Sigmoid colon (tissue), 7 donors: ENCODE data around the gene SNX15. TPM values are rescaled to one million over a fixed set of nuclear protein-coding genes. Genes with fewer than 3 reads are reported as not detected.
A peak's percentile ranks its signal among the peaks of the same experiment; 100 is the strongest.

ENCODE experiments used
- DNase-seq: peaks from one replicate; pipeline ENCODE4 v3.0.0-alpha.2; 2019
- H3K27ac ChIP-seq, 4 donors: fragments of 200-600 bp; sonication (generic); one replicate each; pipeline ENCODE4 v1.5.1; 2016 to 2019; ENCODE audit warnings: mild to moderate bottlenecking in 1 of 4
- H3K27me3 ChIP-seq, 3 donors: fragments of 200-600 bp; sonication (generic); one replicate each; pipeline ENCODE4 v1.5.1; 2019; ENCODE audit warnings: mild to moderate bottlenecking in 1 of 3
- H3K36me3 ChIP-seq, 4 donors: fragments of 200-600 bp; sonication (generic); one replicate each; pipeline ENCODE4 v1.5.1; 2016 to 2019
- H3K4me1 ChIP-seq, 4 donors: fragments of 200-600 bp; sonication (generic); one replicate each; pipeline ENCODE4 v1.5.1; 2017 to 2019
- H3K4me3 ChIP-seq, 4 donors: fragments of 200-600 bp; sonication (generic); one replicate each; pipeline ENCODE4 v1.5.1; 2017 to 2019; ENCODE audit warnings: mild to moderate bottlenecking in 2 of 4, moderate library complexity in 1 of 4
- H3K9me3 ChIP-seq, 4 donors: fragments of 200-600 bp in 3 of 4; sonication (generic) in 3 of 4; one replicate each; pipeline versions ENCODE4 v1.5.1 to v1.6.1; 2013 to 2019
- EP300 ChIP-seq, 4 donors: sonication (generic); formaldehyde crosslinking; IDR thresholded peaks; one replicate each; pipeline ENCODE4 v1.6.1; 2017; ENCODE audit warnings: antibody characterized with exemption in 4 of 4
- POLR2A ChIP-seq, 2 donors: fragments of 450-650 bp; IDR thresholded peaks; one replicate each; pipeline ENCODE4 v1.6.1; 2016; ENCODE audit warnings: antibody characterized with exemption in 2 of 2, mild to moderate bottlenecking in 2 of 2, moderate library complexity in 2 of 2
- POLR2AphosphoS5 ChIP-seq, 4 donors: sonication (generic); formaldehyde crosslinking; IDR thresholded peaks; one replicate each; pipeline ENCODE4 v1.6.1; 2017; ENCODE audit warnings: antibody characterized with exemption in 4 of 4
- WGBS, 2 donors: extraction: QIAGEN DNeasy Blood & Tissue Kit; methylation state at CpG; one replicate each; pipeline ENCODE4 v1.1.7; 2013; 5-methylcytosine and 5-hydroxymethylcytosine counted together
- intact Hi-C: fragments of 100-400 bp; cut with DNase I; formaldehyde crosslinking; loops from one replicate; pipeline ENCODE4 v1.15.1; 2023
- polyA plus RNA-seq, 3 donors: library from polyadenylated mRNA; stranded (reverse); fragments of 200-250 nt; gene quantifications; one replicate each; pipeline ENCODE4 v1.2.3, GENCODE V29; 2013
- small RNA-seq, 3 donors: library from RNA; depleted of rRNA; stranded (forward); fragments of <200 nt; gene quantifications; one replicate each; pipeline ENCODE3, GENCODE V24; 2016
- total RNA-seq, 4 donors: library from RNA; depleted of rRNA; stranded (reverse); fragments of >200 nt; gene quantifications; one replicate each; pipeline ENCODE4 v1.1.0, GENCODE V29; 2016
- TF ChIP-seq, protein P1 (sequence below), 4 experiments: fragments of 450-650 bp in 3 of 4; fragments of 200-600 bp in 1 of 4; IDR thresholded peaks; one replicate each; pipeline ENCODE4 v1.5.1; 2016 to 2019; ENCODE audit warnings: antibody characterized with exemption in 4 of 4, mild to moderate bottlenecking in 3 of 4, moderate library complexity in 2 of 4
- donor health status: healthy with polysubstance abuse.
- donor health status: Bipolar disorder and iron deficiency.
- donor health status: healthy.

The SNX15 gene
- total and polyA plus RNA-seq, 7 donors: 20.1 to 36.6 (median 27.6) TPM

DNA sequence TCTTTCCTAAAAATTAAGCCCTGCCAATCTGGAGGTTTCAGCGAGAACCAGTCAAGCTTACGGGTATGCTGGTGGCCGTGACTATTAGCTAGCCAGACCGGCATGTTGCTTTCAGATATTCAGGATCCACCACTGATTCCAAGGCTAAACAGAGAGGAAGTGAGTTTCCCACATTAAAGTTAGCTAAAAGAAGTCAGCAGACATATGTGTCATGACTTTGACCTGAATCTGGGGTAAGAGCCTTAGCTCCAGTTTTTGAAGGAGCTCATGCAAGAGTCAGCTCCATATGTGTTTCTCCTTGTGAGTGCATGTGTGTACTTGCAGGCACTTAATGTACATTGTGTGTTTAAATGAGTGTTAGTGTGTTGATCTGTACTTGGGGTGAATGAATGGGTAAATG is 58.2 kb downstream of the SNX15 start:
- no peak overlapping the region for H3K27ac ChIP-seq
- peaks cover 0 to 23% (median 20%) of the 10 kb centered on the region in 4 donors for H3K4me1 ChIP-seq
- H3K4me3 ChIP-seq: no peak overlapping the region
- H3K27me3 ChIP-seq: no peaks in the 10 kb centered on the region
- H3K9me3 ChIP-seq: no peaks in the 10 kb centered on the region
- peaks cover 17 to 50% (median 30%) of the 10 kb centered on the region in 4 donors for H3K36me3 ChIP-seq
- DNase-seq: no peak
- TF ChIP-seq EP300 (IDR thresholded peaks at IDR 0.05) (no peak), POLR2AphosphoS5 (IDR thresholded peaks at IDR 0.05) (no peak), POLR2A (IDR thresholded peaks at IDR 0.05) (no peak)
- TF ChIP-seq, protein P1, sequence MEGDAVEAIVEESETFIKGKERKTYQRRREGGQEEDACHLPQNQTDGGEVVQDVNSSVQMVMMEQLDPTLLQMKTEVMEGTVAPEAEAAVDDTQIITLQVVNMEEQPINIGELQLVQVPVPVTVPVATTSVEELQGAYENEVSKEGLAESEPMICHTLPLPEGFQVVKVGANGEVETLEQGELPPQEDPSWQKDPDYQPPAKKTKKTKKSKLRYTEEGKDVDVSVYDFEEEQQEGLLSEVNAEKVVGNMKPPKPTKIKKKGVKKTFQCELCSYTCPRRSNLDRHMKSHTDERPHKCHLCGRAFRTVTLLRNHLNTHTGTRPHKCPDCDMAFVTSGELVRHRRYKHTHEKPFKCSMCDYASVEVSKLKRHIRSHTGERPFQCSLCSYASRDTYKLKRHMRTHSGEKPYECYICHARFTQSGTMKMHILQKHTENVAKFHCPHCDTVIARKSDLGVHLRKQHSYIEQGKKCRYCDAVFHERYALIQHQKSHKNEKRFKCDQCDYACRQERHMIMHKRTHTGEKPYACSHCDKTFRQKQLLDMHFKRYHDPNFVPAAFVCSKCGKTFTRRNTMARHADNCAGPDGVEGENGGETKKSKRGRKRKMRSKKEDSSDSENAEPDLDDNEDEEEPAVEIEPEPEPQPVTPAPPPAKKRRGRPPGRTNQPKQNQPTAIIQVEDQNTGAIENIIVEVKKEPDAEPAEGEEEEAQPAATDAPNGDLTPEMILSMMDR (IDR thresholded peaks at IDR 0.05): no peak
- intact Hi-C loops: loop anchor here (2.0 kb wide), 1 partner anchor 73 kb away; no protein-coding TSS in a partner anchor
- WGBS, 2 donors: 93 to 94% methylated on average over 4 of the region's 4 CpGs

DNA sequence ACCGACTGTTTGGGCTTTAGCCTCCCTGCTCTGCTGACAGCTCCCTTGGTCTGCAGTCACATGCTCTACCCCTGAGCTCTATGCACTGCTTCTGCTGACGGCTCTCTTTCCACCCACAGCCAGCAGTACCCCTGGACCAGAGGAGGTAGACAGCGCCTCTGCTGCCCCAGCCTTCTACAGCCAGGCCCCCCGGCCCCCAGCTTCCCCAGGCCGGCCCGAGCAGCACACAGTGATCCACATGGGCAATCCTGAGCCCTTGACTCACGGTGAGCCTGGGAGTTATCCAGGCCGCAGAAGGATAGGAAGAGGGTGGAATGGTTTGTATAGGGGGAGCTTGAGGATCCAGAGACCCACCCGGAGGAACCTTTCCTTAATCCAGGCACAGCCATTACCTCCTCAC is 59.6 kb downstream of the SNX15 start:
- intact Hi-C loops: no loop called here

DNA sequence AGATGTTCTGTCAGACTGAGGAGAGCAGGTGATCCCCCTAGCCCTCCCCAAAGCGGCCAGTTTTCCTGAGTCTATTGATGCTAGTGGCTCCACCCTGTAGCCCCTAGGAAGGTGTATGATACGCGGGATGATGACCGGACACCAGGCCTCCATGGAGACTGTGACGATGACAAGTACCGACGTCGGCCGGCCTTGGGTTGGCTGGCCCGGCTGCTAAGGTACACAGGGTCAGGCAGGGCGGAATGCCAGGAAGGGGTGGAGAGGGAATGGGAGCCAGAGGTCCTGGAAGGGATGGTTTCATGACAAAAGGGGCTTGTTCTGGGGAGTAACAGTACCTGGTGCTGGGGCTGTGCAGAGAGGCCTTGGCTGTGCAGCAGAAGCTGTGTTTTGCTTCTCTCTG is 60.0 kb downstream of the SNX15 start:
- Histone ChIP-seq H3K36me3 (peaks cover 17 to 50% (median 30%) of the 10 kb centered on the region in 4 donors), H3K27ac (no peak overlapping the region), H3K9me3 (no peaks in the 10 kb centered on the region), H3K4me3 (no peak overlapping the region), H3K27me3 (no peaks in the 10 kb centered on the region), H3K4me1 (peaks cover 0 to 23% (median 20%) of the 10 kb centered on the region in 4 donors)
- WGBS, 2 donors: 95 to 96% methylated on average over 11 of the region's 11 CpGs
- intact Hi-C loops: no loop called here
- TF ChIP-seq EP300 (IDR thresholded peaks at IDR 0.05): no peak
- no peak for TF ChIP-seq POLR2A (IDR thresholded peaks at IDR 0.05)
- TF ChIP-seq POLR2AphosphoS5 (IDR thresholded peaks at IDR 0.05): no peak
- TF ChIP-seq, protein P1 (IDR thresholded peaks at IDR 0.05): no peak
- peak; percentile 65 for DNase-seq

More for the DNA sequence above, 59.6 kb downstream of the SNX15 start:
- TF ChIP-seq POLR2AphosphoS5 (IDR thresholded peaks at IDR 0.05) (no peak), EP300 (IDR thresholded peaks at IDR 0.05) (no peak)
- 92 to 96% methylated on average over 9 of the region's 9 CpGs for WGBS, 2 donors
- no peaks in the 10 kb centered on the region for H3K9me3 ChIP-seq
- peaks cover 0 to 23% (median 20%) of the 10 kb centered on the region in 4 donors for H3K4me1 ChIP-seq
- no peak overlapping the region for H3K4me3 ChIP-seq
- H3K27ac ChIP-seq: no peak overlapping the region
- peaks cover 17 to 50% (median 30%) of the 10 kb centered on the region in 4 donors for H3K36me3 ChIP-seq
- no peaks in the 10 kb centered on the region for H3K27me3 ChIP-seq
- DNase-seq: no peak

DNA sequence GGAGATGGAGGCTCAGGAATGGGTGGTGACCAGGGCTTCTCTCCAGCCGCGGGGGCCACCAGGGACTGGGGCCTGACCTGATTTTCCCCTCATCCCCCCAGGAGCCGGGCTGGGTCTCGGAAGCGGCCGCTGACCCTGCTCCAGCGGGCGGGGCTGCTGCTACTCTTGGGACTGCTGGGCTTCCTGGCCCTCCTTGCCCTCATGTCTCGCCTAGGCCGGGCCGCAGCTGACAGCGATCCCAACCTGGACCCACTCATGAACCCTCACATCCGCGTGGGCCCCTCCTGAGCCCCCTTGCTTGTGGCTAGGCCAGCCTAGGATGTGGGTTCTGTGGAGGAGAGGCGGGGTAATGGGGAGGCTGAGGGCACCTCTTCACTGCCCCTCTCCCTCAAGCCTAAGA is 60.6 kb downstream of the SNX15 start:
- H3K36me3 ChIP-seq: peaks cover 17 to 50% (median 30%) of the 10 kb centered on the region in 4 donors
- TF ChIP-seq EP300 (IDR thresholded peaks at IDR 0.05): no peak
- TF ChIP-seq POLR2A (IDR thresholded peaks at IDR 0.05): no peak
- TF ChIP-seq, protein P1 (IDR thresholded peaks at IDR 0.05): no peak
- TF ChIP-seq POLR2AphosphoS5 (IDR thresholded peaks at IDR 0.05): no peak
- peaks cover 0 to 23% (median 20%) of the 10 kb centered on the region in 4 donors for H3K4me1 ChIP-seq
- WGBS, 2 donors: 96% methylated on average over 15 of the region's 15 CpGs
- H3K27ac ChIP-seq: no peak overlapping the region
- intact Hi-C loops: no loop called here
- H3K9me3 ChIP-seq: no peaks in the 10 kb centered on the region
- H3K4me3 ChIP-seq: no peak overlapping the region
- H3K27me3 ChIP-seq: no peaks in the 10 kb centered on the region
- DNase-seq: no peak

DNA sequence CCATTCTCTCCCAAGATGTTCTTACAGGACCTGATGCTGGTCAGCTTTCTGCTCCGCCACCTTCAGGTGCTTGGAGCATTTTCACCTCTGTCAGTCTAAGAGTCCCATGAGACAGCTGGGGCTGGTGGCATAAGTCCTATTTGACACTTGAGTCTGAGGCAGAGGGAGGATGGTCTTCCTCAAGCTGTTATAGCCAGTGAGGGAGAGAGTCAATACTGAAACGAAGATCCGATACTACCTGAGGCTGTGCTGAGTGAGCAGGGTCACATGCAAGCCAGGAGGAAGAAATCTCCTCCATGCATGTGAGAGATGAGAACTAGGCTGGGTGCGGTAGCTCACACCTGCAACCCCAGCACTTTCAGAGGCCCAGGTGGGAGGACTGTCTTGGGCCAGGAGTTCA is 62.4 kb downstream of the SNX15 start:
- TF ChIP-seq EP300 (IDR thresholded peaks at IDR 0.05) (no peak), POLR2A (IDR thresholded peaks at IDR 0.05) (no peak)
- TF ChIP-seq, protein P1 (IDR thresholded peaks at IDR 0.05): no peak
- Histone ChIP-seq H3K4me3 (no peak overlapping the region), H3K27me3 (no peaks in the 10 kb centered on the region), H3K36me3 (peaks cover 17 to 50% (median 30%) of the 10 kb centered on the region in 4 donors), H3K27ac (no peak overlapping the region), H3K9me3 (no peaks in the 10 kb centered on the region), H3K4me1 (peaks cover 0 to 12% (median 11%) of the 10 kb centered on the region in 4 donors)
- 92% methylated on average over 4 of the region's 4 CpGs for WGBS, 2 donors
- intact Hi-C loops: no loop called here
- DNase-seq: no peak

Small RNA genes within 50 kb of the gene (small RNA-seq; reads per million reads assigned to genes)
- 0 to 0.11 (median 0) reads per million in 3 donors for gene MIR6879
- gene SNX15: 0 to 0.11 (median 0) reads per million in 3 donors

Other genes starting within 250 kb of the SNX15 start
- gene SF1, start 248.9 kb upstream of the SNX15 start, total RNA-seq: 100 to 1,000 TPM; 185 to 381 (median 294) TPM
- gene SF1, start 248.9 kb upstream of the SNX15 start, polyA plus RNA-seq: 100 to 1,000 TPM in 1 of 3 donors, 10 to 100 TPM in 2; 36.5 to 126 (median 43.2) TPM
- 10 to 100 TPM; 11.5 to 23.5 (median 16.6) TPM for gene MAP4K2, start 224.2 kb upstream of the SNX15 start, total RNA-seq
- gene MAP4K2, start 224.2 kb upstream of the SNX15 start, polyA plus RNA-seq: 10 to 100 TPM in 2 of 3 donors, 1 to 10 TPM in 1; 9.0 to 19.8 (median 11.1) TPM
- gene MEN1, start 216.9 kb upstream of the SNX15 start, total RNA-seq: 10 to 100 TPM in 1 of 4 donors, 1 to 10 TPM in 3; 6.8 to 12.7 (median 8.8) TPM
- 10 to 100 TPM in 2 of 3 donors, 1 to 10 TPM in 1; 9.0 to 26.1 (median 10.9) TPM for gene MEN1, start 216.9 kb upstream of the SNX15 start, polyA plus RNA-seq
- under 1 TPM in 3 of 4 donors, not detected in 1; 0.16 to 0.83 (median 0.36) TPM for gene CDC42BPG, start 182.8 kb upstream of the SNX15 start, total RNA-seq
- gene CDC42BPG, start 182.8 kb upstream of the SNX15 start, polyA plus RNA-seq: 10 to 100 TPM; 19.8 to 39.8 (median 20.8) TPM
- 10 to 100 TPM; 38.5 to 73.1 (median 44.1) TPM for gene EHD1, start 148.8 kb upstream of the SNX15 start, total RNA-seq
- 10 to 100 TPM; 27.0 to 54.0 (median 29.4) TPM for gene EHD1, start 148.8 kb upstream of the SNX15 start, polyA plus RNA-seq
- gene ATG2A, start 110.2 kb upstream of the SNX15 start, total RNA-seq: 10 to 100 TPM; 12.1 to 22.7 (median 14.4) TPM
- gene ATG2A, start 110.2 kb upstream of the SNX15 start, polyA plus RNA-seq: 10 to 100 TPM; 13.2 to 27.6 (median 19.4) TPM
- gene PPP2R5B, start 102.8 kb upstream of the SNX15 start, total RNA-seq: 10 to 100 TPM; 17.8 to 27.3 (median 21.3) TPM
- gene PPP2R5B, start 102.8 kb upstream of the SNX15 start, polyA plus RNA-seq: 10 to 100 TPM; 15.6 to 23.4 (median 18.1) TPM
- gene GPHA2, start 91.5 kb upstream of the SNX15 start, total RNA-seq: 1 to 10 TPM in 1 of 4 donors, not detected in 3; 2.9 TPM
- gene GPHA2, start 91.5 kb upstream of the SNX15 start, polyA plus RNA-seq: under 1 TPM in 1 of 3 donors, not detected in 2; 0.47 TPM
- not detected for gene MAJIN, start 55.3 kb upstream of the SNX15 start, total RNA-seq
- under 1 TPM in 1 of 3 donors, not detected in 2; 0.25 TPM for gene MAJIN, start 55.3 kb upstream of the SNX15 start, polyA plus RNA-seq
- 1 to 10 TPM; 1.8 to 4.7 (median 3.7) TPM for gene BATF2, start 30.5 kb upstream of the SNX15 start, total RNA-seq
- gene BATF2, start 30.5 kb upstream of the SNX15 start, polyA plus RNA-seq: 10 to 100 TPM; 11.6 to 31.3 (median 14.4) TPM
- gene ARL2, start 13.3 kb upstream of the SNX15 start, total RNA-seq: 100 to 1,000 TPM in 3 of 4 donors, 10 to 100 TPM in 1; 99.2 to 157 (median 136) TPM
- gene ARL2, start 13.3 kb upstream of the SNX15 start, polyA plus RNA-seq: 100 to 1,000 TPM in 2 of 3 donors, 10 to 100 TPM in 1; 92.9 to 124 (median 117) TPM
- 10 to 100 TPM in 3 of 4 donors, 1 to 10 TPM in 1; 9.1 to 17.8 (median 14.1) TPM for gene SAC3D1, start 13.8 kb downstream of the SNX15 start, total RNA-seq
- 10 to 100 TPM; 10.2 to 20.3 (median 10.9) TPM for gene SAC3D1, start 13.8 kb downstream of the SNX15 start, polyA plus RNA-seq
- gene NAALADL1, start 31.1 kb downstream of the SNX15 start, total RNA-seq: 10 to 100 TPM; 29.9 to 73.1 (median 46.2) TPM
- gene NAALADL1, start 31.1 kb downstream of the SNX15 start, polyA plus RNA-seq: 10 to 100 TPM in 2 of 3 donors, 1 to 10 TPM in 1; 8.8 to 26.4 (median 16.2) TPM
- 1 to 10 TPM in 2 of 4 donors, under 1 TPM in 1, not detected in 1; 0.33 to 7.5 (median 3.3) TPM for gene CDCA5, start 56.6 kb downstream of the SNX15 start, total RNA-seq
- 10 to 100 TPM in 1 of 3 donors, 1 to 10 TPM in 2; 1.2 to 21.5 (median 6.0) TPM for gene CDCA5, start 56.6 kb downstream of the SNX15 start, polyA plus RNA-seq
- gene ZFPL1, start 56.8 kb downstream of the SNX15 start, total RNA-seq: 10 to 100 TPM; 26.1 to 38.8 (median 36.9) TPM
- 10 to 100 TPM; 48.6 to 61.5 (median 52.9) TPM for gene ZFPL1, start 56.8 kb downstream of the SNX15 start, polyA plus RNA-seq
- 100 to 1,000 TPM; 211 to 752 (median 281) TPM for gene VPS51, start 68.8 kb downstream of the SNX15 start, total RNA-seq
- gene VPS51, start 68.8 kb downstream of the SNX15 start, polyA plus RNA-seq: 100 to 1,000 TPM in 2 of 3 donors, 10 to 100 TPM in 1; 86.2 to 180 (median 108) TPM
- 10 to 100 TPM; 15.6 to 20.3 (median 17.5) TPM for gene TM7SF2, start 84.4 kb downstream of the SNX15 start, total RNA-seq
- 10 to 100 TPM in 2 of 3 donors, 1 to 10 TPM in 1; 3.6 to 43.2 (median 10.2) TPM for gene TM7SF2, start 84.4 kb downstream of the SNX15 start, polyA plus RNA-seq
- 10 to 100 TPM; 13.6 to 16.3 (median 15.0) TPM for gene ZNHIT2, start 90.3 kb downstream of the SNX15 start, total RNA-seq
- 10 to 100 TPM in 1 of 3 donors, 1 to 10 TPM in 2; 8.3 to 12.7 (median 9.6) TPM for gene ZNHIT2, start 90.3 kb downstream of the SNX15 start, polyA plus RNA-seq
- gene FAU, start 94.7 kb downstream of the SNX15 start, total RNA-seq: 1,000 to 10,000 TPM; 1,235 to 1,561 (median 1,347) TPM
- gene FAU, start 94.7 kb downstream of the SNX15 start, polyA plus RNA-seq: 1,000 to 10,000 TPM in 2 of 3 donors, 100 to 1,000 TPM in 1; 811 to 1,178 (median 1,151) TPM
- gene MRPL49, start 94.9 kb downstream of the SNX15 start, total RNA-seq: 100 to 1,000 TPM in 1 of 4 donors, 10 to 100 TPM in 3; 41.5 to 104 (median 72.4) TPM
- gene MRPL49, start 94.9 kb downstream of the SNX15 start, polyA plus RNA-seq: 10 to 100 TPM; 63.7 to 76.3 (median 69.8) TPM
- 10 to 100 TPM; 17.1 to 36.0 (median 24.3) TPM for gene SYVN1, start 107.1 kb downstream of the SNX15 start, total RNA-seq
- 10 to 100 TPM in 1 of 3 donors, 1 to 10 TPM in 2; 5.1 to 43.5 (median 7.2) TPM for gene SYVN1, start 107.1 kb downstream of the SNX15 start, polyA plus RNA-seq
- not detected for gene SPDYC, start 142.8 kb downstream of the SNX15 start, total RNA-seq
- not detected for gene SPDYC, start 142.8 kb downstream of the SNX15 start, polyA plus RNA-seq
- 100 to 1,000 TPM in 3 of 4 donors, 10 to 100 TPM in 1; 84.5 to 193 (median 133) TPM for gene CAPN1, start 154.5 kb downstream of the SNX15 start, total RNA-seq
- gene CAPN1, start 154.5 kb downstream of the SNX15 start, polyA plus RNA-seq: 100 to 1,000 TPM; 156 to 245 (median 210) TPM
- gene POLA2, start 234.5 kb downstream of the SNX15 start, total RNA-seq: 1 to 10 TPM; 3.6 to 8.8 (median 4.8) TPM
- 10 to 100 TPM in 1 of 3 donors, 1 to 10 TPM in 2; 4.6 to 13.4 (median 5.4) TPM for gene POLA2, start 234.5 kb downstream of the SNX15 start, polyA plus RNA-seq